ENCODE results near the gene DUS2. TPM values are rescaled to one million over a fixed set of nuclear protein-coding genes. Genes with fewer than 3 reads are reported as not detected.
A peak's percentile ranks its signal among the peaks of the same experiment; 100 is the strongest.
"Not testable (repeated sequence)": the region's sequence is repeated elsewhere in the genome, so short reads cannot be mapped to it uniquely, and the experiment has no call there.

The DUS2 gene
- total RNA-seq, 1 experiment from 2014 or later, result 27.3 TPM

DNA sequence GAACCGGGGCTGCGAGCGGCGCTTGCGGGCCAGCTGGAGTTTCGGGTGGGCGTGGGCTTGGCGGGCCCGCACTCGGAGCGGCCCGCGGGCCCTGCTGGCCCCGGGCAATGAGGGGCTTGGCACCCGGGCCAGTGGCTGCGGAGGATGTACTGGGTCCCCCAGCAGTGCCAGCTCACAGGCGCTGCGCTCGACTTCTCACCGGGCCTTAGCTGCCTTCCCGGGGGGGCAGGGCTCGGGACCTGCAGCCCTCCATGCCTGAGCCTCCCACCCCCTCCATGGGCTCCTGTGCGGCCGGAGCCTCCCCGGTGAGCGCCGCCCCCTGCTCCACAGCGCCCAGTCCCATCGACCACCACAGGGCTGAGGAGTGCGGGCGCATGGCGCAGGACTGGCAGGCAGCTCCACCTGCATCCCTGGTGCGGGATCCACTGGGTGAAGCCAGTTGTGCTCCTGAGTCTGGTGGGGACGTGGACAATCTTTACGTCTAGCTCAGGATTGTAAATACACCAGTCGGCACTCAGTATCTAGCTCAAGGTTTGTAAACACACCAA, 24.8 kb upstream of the DUS2 start:
- H2AFZ ChIP-seq (ENCODE audit: low read depth, low read length, poor library complexity, severe bottlenecking); H3K4me3 ChIP-seq (replicated peaks in 1 of 2; ENCODE audit: low read depth in 1 of 2, low read length in 2 of 2); BruUV-seq (replicated peaks); DNase-seq (ENCODE audit: low read depth, low spot score); H3K9me3 ChIP-seq (ENCODE audit: control insufficient read depth in 1 of 2, insufficient read depth in 1 of 2, low read depth in 1 of 2, low read length in 2 of 2); H3K27ac ChIP-seq (ENCODE audit: low read depth, low read length); H3K79me2 ChIP-seq (ENCODE audit: insufficient read depth, low read length); H3K9ac ChIP-seq (ENCODE audit: low read length); POLR2A ChIA-PET; intact Hi-C loops (cut with micrococcal nuclease); RAD21 ChIA-PET (ENCODE audit: low non-redundant PET in 1 of 2, low total read pairs in 2 of 2, uncharacterized antibody in 2 of 2, unreplicated experiment in 2 of 2); ATAC-seq; H4K20me1 ChIP-seq (ENCODE audit: insufficient read depth); H3K27me3 ChIP-seq (ENCODE audit: insufficient read depth, low read length); H3K36me3 ChIP-seq (ENCODE audit: control insufficient read depth in 1 of 2, insufficient read depth in 2 of 2, low read length in 2 of 2); H3K9me2 ChIP-seq (ENCODE audit: insufficient read depth); H3K4me2 ChIP-seq (ENCODE audit: low read length): not testable (repeated sequence)
- peaks cover 3 to 15% of the 10 kb centered on the region in 2 experiments; a peak in 3 of 4 replicates for H3K4me1 ChIP-seq (ENCODE audit: control insufficient read depth in 1 of 2, insufficient read depth in 2 of 2, low read length in 2 of 2)
- CTCF ChIA-PET, result interaction anchor here (1.7 kb wide), 1 partner anchor 18 kb away, joined by 4 read pairs; the partner anchor contains the start of gene DPEP3

DNA sequence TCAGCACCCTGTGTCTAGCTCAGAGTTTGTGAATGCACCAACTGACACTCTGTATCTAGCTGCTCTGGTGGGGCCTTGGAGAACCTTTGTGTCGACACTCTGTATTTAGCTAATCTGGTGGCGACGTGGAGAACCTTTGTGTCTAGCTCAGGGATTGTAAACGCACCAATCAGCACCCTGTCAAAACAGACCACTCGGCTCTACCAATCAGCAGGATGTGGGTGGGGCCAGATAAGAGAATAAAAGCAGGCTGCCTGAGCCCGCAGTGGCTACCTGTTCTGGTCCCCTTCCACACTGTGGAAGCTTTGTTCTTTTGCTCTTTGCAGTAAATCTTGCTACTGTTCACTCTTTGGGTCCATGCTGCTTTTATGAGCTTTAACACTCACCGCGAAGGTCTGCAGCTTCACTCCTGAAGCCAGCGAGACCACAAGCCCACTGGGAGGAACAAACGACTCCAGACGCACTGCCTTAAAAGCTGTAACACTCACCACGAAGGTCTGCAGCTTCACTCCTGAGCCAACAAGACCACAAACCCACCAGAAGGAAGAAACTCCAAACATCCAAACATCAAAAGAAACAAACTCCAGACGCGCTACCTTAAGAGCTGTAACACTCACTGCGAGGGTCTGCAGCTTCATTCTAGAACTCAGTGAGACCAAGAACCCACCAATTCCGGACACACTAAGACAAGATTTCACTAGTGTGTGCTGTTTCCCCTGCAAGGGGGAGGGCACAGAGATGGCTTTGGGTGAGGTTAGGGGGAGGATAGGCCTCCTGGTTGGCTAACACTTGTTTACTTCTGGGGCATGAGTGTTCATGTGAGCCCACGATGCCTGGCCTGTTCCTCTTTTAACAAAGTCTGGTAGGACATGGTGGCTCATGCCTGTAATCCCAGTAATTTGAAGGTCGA, 24.1 kb upstream of the DUS2 start, which contains the start of gene DPEP2:
Gene DPEP2, minus strand, starts transcription at position 706 of the 910 bp plus-strand sequence. CDS start 6,272 bp downstream, outside the sequence.
- CTCF ChIA-PET, result interaction anchor here (1.7 kb wide), 1 partner anchor 18 kb away, joined by 4 read pairs; the partner anchor contains the start of gene DPEP3
- TSS peak; percentile 64 for BruUV-seq (replicated peaks)
- DNase-seq (ENCODE audit: low read depth, low spot score); H4K20me1 ChIP-seq (ENCODE audit: insufficient read depth); RAD21 ChIA-PET (ENCODE audit: low non-redundant PET in 1 of 2, low total read pairs in 2 of 2, uncharacterized antibody in 2 of 2, unreplicated experiment in 2 of 2); H3K4me1 ChIP-seq (ENCODE audit: control insufficient read depth in 1 of 2, insufficient read depth in 2 of 2, low read length in 2 of 2); intact Hi-C loops (cut with micrococcal nuclease); H3K9me3 ChIP-seq (ENCODE audit: control insufficient read depth in 1 of 2, insufficient read depth in 1 of 2, low read depth in 1 of 2, low read length in 2 of 2); H3K4me3 ChIP-seq (replicated peaks in 1 of 2; ENCODE audit: low read depth in 1 of 2, low read length in 2 of 2); H3K9ac ChIP-seq (ENCODE audit: low read length); H3K4me2 ChIP-seq (ENCODE audit: low read length); POLR2A ChIA-PET; ATAC-seq; H2AFZ ChIP-seq (ENCODE audit: low read depth, low read length, poor library complexity, severe bottlenecking); H3K27ac ChIP-seq (ENCODE audit: low read depth, low read length); H3K27me3 ChIP-seq (ENCODE audit: insufficient read depth, low read length); H3K79me2 ChIP-seq (ENCODE audit: insufficient read depth, low read length); H3K36me3 ChIP-seq (ENCODE audit: control insufficient read depth in 1 of 2, insufficient read depth in 2 of 2, low read length in 2 of 2); H3K9me2 ChIP-seq (ENCODE audit: insufficient read depth): not testable (repeated sequence)

All from HCT116 (cell line).